H7 (cell line): Measurements from ENCODE around the gene BPIFA3. TPM values are rescaled to one million over a fixed set of nuclear protein-coding genes. Genes with fewer than 3 reads are reported as not detected.

Experiments used
- DNase-seq: peaks from one replicate; pipeline ENCODE4 v3.0.0; 2012
- H3K27me3 ChIP-seq: 2 replicates; pipeline ENCODE4 v1.6.0; 2011; ENCODE audit warnings: mild to moderate bottlenecking, low read length; ENCODE audit not compliant: control insufficient read depth, insufficient read depth
- H3K36me3 ChIP-seq: replicated peaks from 2 replicates; pipeline ENCODE4 v1.5.1; 2011; ENCODE audit warnings: low read length; ENCODE audit not compliant: control insufficient read depth, insufficient read depth
- H3K4me3 ChIP-seq: 2 replicates; pipeline ENCODE4 v1.5.1; 2011; ENCODE audit warnings: low read depth, mild to moderate bottlenecking, control low read depth, low read length, moderate library complexity; ENCODE audit not compliant: insufficient read depth
- total RNA-seq: library from RNA; depleted of rRNA; stranded (reverse); fragments of >200 nt; shearing (Covaris generic); gene quantifications from 2 replicates; pipeline ENCODE4 v1.2.3, GENCODE V29; 2014

Gene BPIFA3
- total RNA-seq, 1 experiment from 2014 or later = not detected

GRCh38 chr20:33191955-33192354 is 25.2 kb upstream of the BPIFA3 start:
- DNase-seq = no peak
- Histone ChIP-seq H3K27me3 (no peaks in the 10 kb centered on the region), H3K4me3 (no peak overlapping the region), H3K36me3 (no peaks in the 10 kb centered on the region)

DNA sequence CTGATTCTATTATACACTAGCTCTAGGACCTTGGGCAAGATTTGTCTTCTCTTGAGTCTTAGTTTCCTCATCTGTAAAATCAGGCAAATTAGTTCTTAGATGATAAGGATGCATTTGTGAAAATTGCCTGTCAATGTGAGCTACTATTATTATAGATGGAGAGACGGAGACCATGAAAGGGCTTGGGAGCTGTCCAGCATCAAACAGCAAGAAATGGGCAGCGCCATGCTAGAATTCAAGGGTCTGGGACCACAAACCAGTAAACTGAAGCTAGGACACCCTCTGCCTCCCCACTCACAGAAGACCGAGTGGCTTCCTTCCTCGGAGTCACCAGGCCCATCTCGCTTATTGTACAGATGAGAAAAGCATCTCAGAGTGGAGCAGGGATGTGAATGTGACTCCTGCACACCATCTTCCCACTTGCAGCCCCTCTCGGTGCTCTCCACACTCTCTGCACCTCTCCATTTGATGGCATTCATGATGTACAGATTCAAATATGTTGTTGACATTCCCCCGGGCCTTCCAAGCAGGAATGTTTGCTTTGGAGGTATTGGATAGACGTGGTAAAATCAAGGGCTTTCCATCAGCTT is 24.1 kb upstream of the BPIFA3 start:
- no peaks in the 10 kb centered on the region for H3K27me3 ChIP-seq
- H3K36me3 ChIP-seq = no peaks in the 10 kb centered on the region
- no peak for DNase-seq
- H3K4me3 ChIP-seq = no peak overlapping the region

- no peaks in the 10 kb centered on the region for H3K27me3 ChIP-seq
Measured at GRCh38 chr20:33199026-33199425, 18.1 kb upstream of the BPIFA3 start.

DNA sequence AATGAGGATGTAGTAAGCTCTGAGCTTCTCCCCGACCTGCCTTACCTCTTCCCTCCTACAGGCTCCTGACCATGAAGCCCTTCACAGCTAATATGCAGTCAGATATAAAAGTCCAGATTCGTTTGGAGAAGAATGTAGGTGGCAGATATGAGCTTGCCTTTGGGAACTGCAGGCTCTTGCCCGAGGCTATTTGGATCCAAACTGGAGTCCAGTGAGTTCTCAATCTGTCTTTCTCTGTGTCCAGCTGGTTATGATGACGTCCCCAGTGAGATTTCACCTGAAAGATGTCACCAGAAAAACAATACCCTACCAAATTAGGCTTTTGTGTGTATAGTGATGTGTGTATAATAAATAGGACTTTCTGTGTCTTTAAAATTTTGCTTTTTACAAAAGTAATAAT is 14.7 kb upstream of the BPIFA3 start:
- Histone ChIP-seq H3K4me3 (no peak overlapping the region), H3K27me3 (no peaks in the 10 kb centered on the region), H3K36me3 (no peaks in the 10 kb centered on the region)
- DNase-seq = no peak

More at GRCh38 chr20:33199026-33199425, 18.1 kb upstream of the BPIFA3 start:
- no peak overlapping the region for H3K4me3 ChIP-seq
- no peaks in the 10 kb centered on the region for H3K36me3 ChIP-seq
- no peak for DNase-seq

DNA sequence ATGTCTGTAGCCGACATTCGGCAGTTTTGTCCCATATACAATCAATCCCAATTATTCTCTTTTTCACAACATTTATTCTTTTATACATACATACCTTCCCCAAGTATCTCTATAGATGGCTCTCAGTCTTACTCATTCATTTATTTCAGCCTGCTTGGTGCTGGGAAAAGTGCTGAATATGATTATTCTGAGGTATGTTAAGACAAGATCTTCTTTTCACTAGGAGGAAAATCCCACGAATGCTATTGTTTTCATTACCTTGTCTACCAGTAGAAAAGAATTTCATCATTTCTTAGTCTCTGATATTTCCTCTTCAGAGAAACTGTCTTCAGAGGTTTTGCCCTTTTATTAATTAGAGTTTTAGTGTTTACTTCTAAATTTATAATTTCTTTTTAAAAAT is 13.7 kb upstream of the BPIFA3 start:
- H3K36me3 ChIP-seq = no peaks in the 10 kb centered on the region
- no peak for DNase-seq
- no peaks in the 10 kb centered on the region for H3K27me3 ChIP-seq
- H3K4me3 ChIP-seq = no peak overlapping the region

GRCh38 chr20:33209789-33210188 is 7.4 kb upstream of the BPIFA3 start:
- H3K36me3 ChIP-seq = no peaks in the 10 kb centered on the region
- DNase-seq = peak; percentile 70
- no peaks in the 10 kb centered on the region; the same call in 1 of the 2 replicates for H3K27me3 ChIP-seq
- H3K4me3 ChIP-seq = no peak overlapping the region

DNA sequence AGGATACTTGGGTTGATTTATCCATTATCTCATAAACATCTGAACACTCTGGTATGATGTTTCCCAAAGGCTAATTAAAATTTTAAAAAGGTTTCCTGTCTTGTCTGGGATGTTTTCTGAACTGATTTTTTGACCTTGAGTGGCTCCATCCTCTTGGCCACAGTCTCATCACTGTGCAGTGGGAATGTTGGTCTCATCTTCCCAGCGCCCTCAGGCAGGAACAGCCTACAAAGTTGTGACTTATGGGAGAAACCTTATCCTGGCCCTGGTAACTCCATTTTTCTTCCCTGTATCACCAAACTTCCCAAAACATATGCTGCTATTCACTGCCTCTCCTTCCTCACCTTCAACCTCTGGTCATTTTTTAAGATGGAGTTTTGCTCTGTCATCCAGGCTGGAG is 6.8 kb upstream of the BPIFA3 start:
- no peak for DNase-seq
- no peaks in the 10 kb centered on the region; the same call in 1 of the 2 replicates for H3K27me3 ChIP-seq
- no peak overlapping the region for H3K4me3 ChIP-seq

GRCh38 chr20:33211817-33212424 is 5.2 kb upstream of the BPIFA3 start:
- Histone ChIP-seq H3K36me3 (no peaks in the 10 kb centered on the region), H3K27me3 (no peaks in the 10 kb centered on the region; the same call in 1 of the 2 replicates), H3K4me3 (no peak overlapping the region)
- peak; percentile 76 for DNase-seq

More for the DNA sequence above, 6.8 kb upstream of the BPIFA3 start:
- no peaks in the 10 kb centered on the region for H3K36me3 ChIP-seq

GRCh38 chr20:33224399-33224798 is 7.2 kb downstream of the BPIFA3 start:
- no peaks in the 10 kb centered on the region for H3K36me3 ChIP-seq
- H3K27me3 ChIP-seq = no peaks in the 10 kb centered on the region
- H3K4me3 ChIP-seq = no peak overlapping the region
- DNase-seq = no peak

GRCh38 chr20:33229843-33230242 is 12.7 kb downstream of the BPIFA3 start:
- Histone ChIP-seq H3K27me3 (no peaks in the 10 kb centered on the region), H3K36me3 (no peaks in the 10 kb centered on the region), H3K4me3 (no peak overlapping the region)
- DNase-seq = no peak

DNA sequence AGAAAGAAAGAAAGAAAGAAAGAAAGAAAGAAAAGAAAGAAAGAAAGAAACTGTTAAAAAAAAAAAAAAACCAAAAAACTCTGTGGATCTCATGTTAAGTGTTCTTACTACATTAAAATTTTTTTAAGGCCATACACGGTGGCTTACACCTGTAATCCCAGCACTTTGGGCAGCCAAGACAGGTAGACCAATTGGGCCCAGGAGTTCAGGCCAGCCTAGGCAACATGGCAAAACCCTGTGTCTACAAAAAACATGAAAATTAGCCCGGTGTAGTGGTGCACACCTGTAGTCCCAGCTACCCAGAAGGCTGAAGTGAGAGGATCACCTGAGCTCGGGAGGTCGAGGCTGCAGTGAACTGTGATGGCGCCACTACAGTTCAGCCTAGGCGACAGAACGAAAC is 14.1 kb downstream of the BPIFA3 start:
- Histone ChIP-seq H3K27me3 (no peaks in the 10 kb centered on the region), H3K36me3 (no peaks in the 10 kb centered on the region)

DNA sequence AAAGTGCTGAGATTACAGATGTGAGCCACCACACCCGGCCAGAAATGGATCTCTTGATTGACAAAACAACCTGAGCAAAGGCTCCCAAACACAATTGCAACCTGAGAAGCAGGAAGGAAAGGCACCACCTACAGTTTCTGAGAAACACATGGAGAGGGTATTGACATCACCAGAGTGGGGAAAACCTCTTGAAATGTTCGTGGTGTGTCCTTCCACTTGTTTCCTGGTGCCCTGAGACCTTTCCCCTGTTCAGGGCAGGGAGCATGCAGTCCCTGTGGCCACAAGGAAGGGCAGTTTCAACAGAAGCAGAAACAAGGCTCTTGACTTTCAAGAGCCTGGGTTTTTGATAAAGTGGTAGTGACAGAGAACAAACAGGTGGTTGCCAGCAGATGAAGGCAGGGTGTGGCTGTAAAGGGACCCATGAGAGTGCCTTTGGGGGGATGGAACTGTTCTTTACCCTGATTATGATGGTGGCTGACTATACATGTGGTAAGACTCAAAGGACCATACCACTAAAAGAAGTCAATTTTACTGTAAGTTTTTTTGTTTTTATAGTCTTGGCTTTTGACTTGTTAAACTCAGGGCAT is 15.4 kb downstream of the BPIFA3 start:
- H3K36me3 ChIP-seq = no peaks in the 10 kb centered on the region
- no peak overlapping the region for H3K4me3 ChIP-seq
- DNase-seq = no peak
- H3K27me3 ChIP-seq = no peaks in the 10 kb centered on the region

More for the DNA sequence above, 14.1 kb downstream of the BPIFA3 start:
- H3K4me3 ChIP-seq = no peak overlapping the region
- no peak for DNase-seq

- peak; percentile 78 for DNase-seq
- H3K4me3 ChIP-seq = no peak overlapping the region
- no peaks in the 10 kb centered on the region for H3K27me3 ChIP-seq
- H3K36me3 ChIP-seq = no peaks in the 10 kb centered on the region
Measured at GRCh38 chr20:33233129-33233774, 16.1 kb downstream of the BPIFA3 start.

GRCh38 chr20:33234050-33234449 is 16.9 kb downstream of the BPIFA3 start:
- no peaks in the 10 kb centered on the region for H3K36me3 ChIP-seq
- no peak overlapping the region for H3K4me3 ChIP-seq
- DNase-seq = no peak
- H3K27me3 ChIP-seq = no peaks in the 10 kb centered on the region

GRCh38 chr20:33235696-33236095 is 18.5 kb downstream of the BPIFA3 start, which contains the start of gene BPIFA1:
BPIFA1 (plus strand) TSS chr20:33235996; CDS start chr20:33237712, 1,716 bp downstream.
- no peak within 1 kb of the TSS for H3K4me3 ChIP-seq
- DNase-seq = no peak
- no peaks in the 10 kb centered on the region for H3K27me3 ChIP-seq
- H3K36me3 ChIP-seq = no peaks in the 10 kb centered on the region
